Measurements from ENCODE around the gene DYRK1A. TPM values are rescaled to one million over a fixed set of nuclear protein-coding genes. Genes with fewer than 3 reads are reported as not detected.
"Not testable (repeated sequence)": the region's sequence is repeated elsewhere in the genome, so short reads cannot be mapped to it uniquely, and the experiment has no call there.

The DYRK1A gene
- polyA plus RNA-seq, 1 donor from 2014 or later = 4.3 TPM

DNA sequence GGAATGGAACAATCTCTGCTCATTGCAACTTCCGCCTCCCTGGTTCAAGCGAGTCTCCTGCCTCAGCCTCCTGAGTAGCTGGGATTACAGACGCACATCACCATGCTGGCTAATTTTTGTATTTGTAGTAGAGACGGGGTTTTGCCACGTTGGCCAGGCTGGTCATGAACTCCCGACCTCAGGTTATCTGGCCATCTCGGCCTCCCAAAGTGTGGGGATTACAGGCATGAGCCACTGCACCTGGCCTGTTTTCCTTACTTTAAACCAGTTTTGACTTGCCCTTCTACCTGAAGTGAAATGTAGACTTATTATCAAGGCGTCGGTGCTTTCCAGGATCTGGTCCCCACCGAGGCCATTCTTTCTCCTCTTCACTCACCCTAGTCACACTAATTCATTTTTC lies 141.8 kb downstream of the DYRK1A start:
- H3K27ac Mint-ChIP-seq = no peak overlapping the region
- H3K4me3 Mint-ChIP-seq = no peak overlapping the region
- H3K27me3 Mint-ChIP-seq = no peaks in the 10 kb centered on the region
- peaks cover 5 to 16% (median 7%) of the 10 kb centered on the region in 3 donors for H3K4me1 Mint-ChIP-seq
- H3K9me3 Mint-ChIP-seq = no peaks in the 10 kb centered on the region
- peaks cover 9% of the 10 kb centered on the region for H3K36me3 Mint-ChIP-seq

DNA sequence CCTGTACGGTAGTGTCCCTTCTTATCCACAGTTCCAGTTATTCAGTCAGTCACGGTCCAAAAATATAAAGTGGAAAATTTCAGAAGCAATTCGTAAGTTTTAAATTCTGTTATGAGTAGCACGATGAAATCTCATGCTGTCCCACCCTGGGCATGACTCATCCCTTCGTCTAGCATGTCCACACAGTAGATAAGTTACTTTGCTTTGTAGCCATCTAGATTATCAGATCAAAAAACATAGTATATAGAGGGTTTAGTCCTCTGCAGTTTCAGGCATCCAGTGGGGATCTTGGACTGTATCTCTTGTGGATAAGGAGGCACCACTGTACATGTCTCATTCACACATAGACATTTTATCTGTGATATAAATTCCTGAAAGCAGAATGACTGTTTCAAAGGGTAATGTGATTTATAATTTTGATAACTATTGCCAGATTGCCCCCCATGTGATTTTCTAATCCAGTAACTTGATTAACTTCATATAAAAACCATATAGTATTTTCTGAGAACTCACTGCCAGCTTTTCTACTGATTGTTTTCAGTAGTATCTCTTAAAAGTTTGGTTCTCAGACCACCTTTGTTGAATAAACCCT lies 143.3 kb downstream of the DYRK1A start:
- Mint-ChIP-seq H3K27ac (no peak overlapping the region), H3K36me3 (peaks cover 11% of the 10 kb centered on the region), H3K9me3 (no peaks in the 10 kb centered on the region), H3K27me3 (no peaks in the 10 kb centered on the region), H3K4me3 (no peak overlapping the region), H3K4me1 (peaks cover 6 to 16% (median 8%) of the 10 kb centered on the region in 3 donors)

- peaks cover 6 to 16% (median 8%) of the 10 kb centered on the region in 3 donors for H3K4me1 Mint-ChIP-seq
- H3K27ac Mint-ChIP-seq = peak overlapping the region in 2 of 3 donors; percentile 8 to 59
- H3K4me3 Mint-ChIP-seq = peak overlapping the region in 1 of 4 donors; percentile 27
- H3K27me3 Mint-ChIP-seq = no peaks in the 10 kb centered on the region
- H3K9me3 Mint-ChIP-seq = no peaks in the 10 kb centered on the region
- peaks cover 11% of the 10 kb centered on the region for H3K36me3 Mint-ChIP-seq
Measured at GRCh38 chr21:37511848-37512247, 145.3 kb downstream of the DYRK1A start.

- Mint-ChIP-seq H3K4me3 (peak overlapping the region in 1 of 4 donors; percentile 15), H3K9me3 (no peaks in the 10 kb centered on the region), H3K27me3 (no peaks in the 10 kb centered on the region), H3K4me1 (peaks cover 8 to 16% (median 10%) of the 10 kb centered on the region in 3 donors), H3K27ac (peak overlapping the region in 1 of 3 donors; percentile 15), H3K36me3 (peaks cover 11% of the 10 kb centered on the region)
Measured at GRCh38 chr21:37513383-37513782, 146.8 kb downstream of the DYRK1A start.

DNA sequence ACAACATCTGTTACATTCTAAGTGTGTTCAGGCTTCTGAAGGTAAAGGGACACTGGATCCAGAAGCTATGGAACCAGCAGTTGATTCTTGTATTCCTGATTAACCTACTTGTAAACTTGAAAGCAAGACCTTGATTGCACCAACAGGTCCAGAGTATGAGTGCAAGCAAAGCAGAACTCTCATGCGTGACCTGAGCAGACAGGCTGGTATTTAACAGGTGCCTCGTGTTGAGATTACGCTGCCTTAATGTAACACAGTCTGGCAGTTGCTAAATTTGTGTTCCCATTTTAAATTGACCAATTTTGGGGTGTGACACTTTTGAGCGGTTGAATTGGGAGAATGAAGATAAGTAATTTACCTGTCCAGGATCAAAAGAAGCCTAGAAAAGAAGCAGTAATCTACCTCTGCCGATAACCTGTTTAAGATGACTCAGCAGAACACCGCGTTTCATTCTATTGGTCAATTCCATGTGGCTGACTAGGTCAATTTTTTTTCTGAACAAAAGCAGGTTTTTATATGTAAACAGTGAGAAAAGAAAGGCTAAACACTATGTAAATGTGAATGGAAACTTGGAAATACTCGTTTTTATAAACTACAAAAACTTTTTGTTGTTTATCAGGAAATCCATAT lies 147.6 kb downstream of the DYRK1A start:
- H3K27me3 Mint-ChIP-seq = no peaks in the 10 kb centered on the region
- H3K4me1 Mint-ChIP-seq = peaks cover 10 to 16% (median 10%) of the 10 kb centered on the region in 3 donors
- H3K27ac Mint-ChIP-seq = peak overlapping the region in 1 of 3 donors; percentile 46
- H3K36me3 Mint-ChIP-seq = peaks cover 11% of the 10 kb centered on the region
- H3K4me3 Mint-ChIP-seq = peak overlapping the region in 1 of 4 donors; percentile 22
- no peaks in the 10 kb centered on the region for H3K9me3 Mint-ChIP-seq

DNA sequence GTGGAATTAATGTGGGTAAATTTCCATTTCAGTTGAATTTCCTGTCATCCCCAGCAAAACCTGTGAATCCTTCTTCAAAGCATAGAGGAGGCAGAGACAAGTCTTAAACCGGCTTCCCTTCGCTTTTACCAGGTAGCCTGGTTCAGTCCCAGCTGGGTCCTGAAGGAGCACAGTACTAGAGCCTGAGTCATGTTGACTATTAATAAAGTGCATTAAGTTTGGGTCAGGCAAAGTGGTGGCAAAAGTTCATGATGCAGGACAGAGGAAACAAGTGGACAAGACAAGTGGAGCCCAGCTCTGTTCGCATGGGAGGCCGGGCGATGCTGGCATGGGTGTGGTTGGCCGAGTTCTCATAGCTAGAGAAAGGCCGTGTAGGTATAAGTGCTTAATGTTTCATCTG lies 150.4 kb downstream of the DYRK1A start:
- H3K9me3 Mint-ChIP-seq = no peaks in the 10 kb centered on the region
- no peaks in the 10 kb centered on the region for H3K27me3 Mint-ChIP-seq
- peaks cover 2% of the 10 kb centered on the region for H3K36me3 Mint-ChIP-seq
- H3K4me3 Mint-ChIP-seq = no peak overlapping the region
- H3K4me1 Mint-ChIP-seq = peaks cover 0 to 10% (median 5%) of the 10 kb centered on the region in 3 donors
- peak overlapping the region in 2 of 3 donors; percentile 68 to 74 for H3K27ac Mint-ChIP-seq

DNA sequence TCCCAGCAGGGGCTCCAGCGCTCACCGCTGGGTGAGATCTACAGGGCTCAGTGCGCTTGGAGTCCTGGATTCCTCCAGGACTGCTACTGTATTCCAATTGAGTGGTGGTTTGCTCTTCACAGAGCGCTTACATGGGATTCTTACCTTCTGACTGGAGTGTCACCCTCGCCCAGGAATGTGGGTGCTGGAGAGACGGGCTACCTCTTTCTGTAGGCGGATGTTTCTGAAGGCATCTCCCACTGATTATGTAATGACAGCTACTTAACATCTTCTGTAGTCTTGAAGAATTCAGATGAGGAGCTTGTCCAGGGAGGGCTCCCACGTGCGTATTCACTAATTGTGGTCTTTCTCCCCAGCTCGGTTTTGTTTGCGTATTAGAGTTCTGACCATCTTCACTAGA lies 154.2 kb downstream of the DYRK1A start:
- H3K4me1 Mint-ChIP-seq = peaks cover 0 to 4% (median 2%) of the 10 kb centered on the region in 3 donors
- H3K9me3 Mint-ChIP-seq = no peaks in the 10 kb centered on the region
- H3K36me3 Mint-ChIP-seq = no peaks in the 10 kb centered on the region
- no peak overlapping the region for H3K4me3 Mint-ChIP-seq
- H3K27me3 Mint-ChIP-seq = no peaks in the 10 kb centered on the region
- no peak overlapping the region for H3K27ac Mint-ChIP-seq

- Mint-ChIP-seq H3K36me3 (no peaks in the 10 kb centered on the region), H3K27me3 (no peaks in the 10 kb centered on the region), H3K4me3 (no peak overlapping the region), H3K27ac (peak overlapping the region in 1 of 3 donors; percentile 22), H3K9me3 (no peaks in the 10 kb centered on the region), H3K4me1 (peaks cover 0 to 4% (median 2%) of the 10 kb centered on the region in 3 donors)
Measured at GRCh38 chr21:37521658-37522057, 155.1 kb downstream of the DYRK1A start.

DNA sequence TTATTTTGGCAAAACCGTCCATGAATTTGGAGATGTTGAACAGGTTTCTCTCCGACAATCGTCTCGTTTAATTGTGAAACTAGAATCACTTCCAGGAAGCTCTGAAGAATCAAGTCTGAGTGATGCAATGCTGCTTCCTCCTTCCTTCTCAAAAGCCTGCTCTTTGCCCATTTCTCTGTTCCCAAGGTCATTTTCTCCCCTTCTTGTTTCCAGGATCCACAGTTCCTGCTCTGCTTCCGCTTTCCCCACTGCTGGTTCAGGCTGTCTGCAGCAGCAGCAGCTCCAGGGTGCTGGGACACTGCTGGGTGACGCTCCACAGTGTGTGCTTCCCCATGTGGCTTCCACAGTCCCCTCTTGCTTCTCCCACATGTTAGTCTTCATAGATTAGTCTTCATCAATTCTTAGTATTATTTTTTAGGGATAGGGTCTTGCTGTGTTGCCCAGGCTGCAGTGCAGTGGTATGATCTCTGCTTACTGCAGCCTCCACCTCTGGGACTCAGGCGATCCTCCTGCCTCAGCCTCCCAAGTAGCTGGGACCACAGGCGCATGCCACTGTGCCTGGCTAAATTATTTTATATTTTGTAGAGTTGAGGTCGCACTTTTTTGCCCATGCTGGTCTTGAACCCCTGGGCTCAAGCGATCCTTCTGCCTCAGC lies 156.2 kb downstream of the DYRK1A start:
- peak overlapping the region in 2 of 3 donors; percentile 3 to 10 for H3K27ac Mint-ChIP-seq

GRCh38 chr21:37524944-37525343 lies 158.4 kb downstream of the DYRK1A start:
- not testable (repeated sequence) for H3K4me3 Mint-ChIP-seq, H3K36me3 Mint-ChIP-seq, H3K27ac Mint-ChIP-seq

More for the DNA sequence above, 156.2 kb downstream of the DYRK1A start:
- Mint-ChIP-seq H3K4me3 (peak overlapping the region in 1 of 4 donors; percentile 14), H3K36me3 (no peaks in the 10 kb centered on the region), H3K27me3 (no peaks in the 10 kb centered on the region), H3K4me1 (peaks cover 0 to 2% (median 0%) of the 10 kb centered on the region in 3 donors), H3K9me3 (no peaks in the 10 kb centered on the region)

DNA sequence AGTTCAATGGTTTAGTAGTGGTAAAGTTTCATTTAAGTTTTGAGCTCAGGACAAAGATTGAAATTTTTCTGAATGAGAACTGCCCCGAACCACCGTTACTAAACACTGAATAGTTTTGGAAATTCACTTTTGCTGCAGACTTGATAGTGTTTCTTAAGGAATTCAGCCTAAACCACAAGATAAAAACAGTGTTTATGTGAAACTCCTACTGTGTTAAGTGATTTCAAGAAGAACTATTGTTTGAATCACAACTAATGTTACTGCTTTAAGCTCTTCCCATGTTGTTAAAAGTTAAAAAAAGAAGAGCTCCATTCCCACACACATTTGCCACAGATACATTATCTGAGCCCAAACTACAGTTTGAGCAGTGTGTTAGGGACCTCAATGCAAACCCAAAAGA lies 159.2 kb downstream of the DYRK1A start:
- no peak overlapping the region for H3K27ac Mint-ChIP-seq

More at GRCh38 chr21:37524944-37525343, 158.4 kb downstream of the DYRK1A start:
- not testable (repeated sequence) for H3K27me3 Mint-ChIP-seq, H3K4me1 Mint-ChIP-seq, H3K9me3 Mint-ChIP-seq

DNA sequence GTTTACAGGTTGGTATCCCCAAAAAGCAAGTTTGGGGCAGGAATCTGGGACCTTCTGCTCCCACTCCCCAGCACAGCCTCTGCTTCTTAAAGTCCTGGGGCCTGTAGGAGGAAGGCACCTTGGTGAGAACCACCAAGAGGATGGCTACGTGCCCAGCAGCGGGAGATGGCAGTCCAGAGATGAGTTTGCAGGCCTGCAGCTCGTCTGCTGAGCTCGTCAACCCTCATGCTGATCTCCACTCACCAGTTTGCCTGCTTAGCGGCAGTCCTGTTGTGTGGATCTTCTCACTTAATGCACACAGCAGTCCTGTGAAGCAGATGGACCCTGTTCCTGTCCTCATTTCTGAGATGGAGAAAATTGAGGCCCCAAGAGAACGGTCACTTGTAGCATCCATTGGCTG lies 160.5 kb downstream of the DYRK1A start:
- Mint-ChIP-seq H3K9me3 (no peaks in the 10 kb centered on the region), H3K27ac (no peak overlapping the region), H3K36me3 (no peaks in the 10 kb centered on the region), H3K4me3 (no peak overlapping the region), H3K4me1 (no peaks in the 10 kb centered on the region), H3K27me3 (peaks cover 15% of the 10 kb centered on the region)

More for the DNA sequence above, 159.2 kb downstream of the DYRK1A start:
- H3K27me3 Mint-ChIP-seq = peaks cover 11% of the 10 kb centered on the region
- H3K9me3 Mint-ChIP-seq = no peaks in the 10 kb centered on the region
- no peak overlapping the region for H3K4me3 Mint-ChIP-seq
- no peaks in the 10 kb centered on the region for H3K36me3 Mint-ChIP-seq
- H3K4me1 Mint-ChIP-seq = no peaks in the 10 kb centered on the region

DNA sequence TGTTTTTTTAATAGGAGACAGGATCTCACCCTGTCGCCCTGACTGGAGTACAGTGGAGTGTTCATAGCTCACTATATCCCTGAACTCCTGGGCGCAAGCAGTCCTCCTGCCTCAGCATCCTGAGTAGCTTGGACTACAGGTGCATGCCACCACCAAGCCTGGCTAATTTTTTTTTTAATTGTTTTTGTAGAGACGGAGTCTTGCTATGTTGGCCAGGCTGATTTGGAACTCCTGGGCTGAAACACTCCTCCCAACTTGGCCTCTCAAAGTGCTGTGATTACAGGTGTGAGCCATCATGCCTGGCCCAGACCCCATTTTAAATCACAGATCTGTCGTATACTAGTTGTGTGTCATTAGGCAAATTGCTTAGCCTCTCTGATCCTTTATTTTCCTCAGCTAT lies 161.1 kb downstream of the DYRK1A start:
- no peaks in the 10 kb centered on the region for H3K4me1 Mint-ChIP-seq
- H3K9me3 Mint-ChIP-seq = no peaks in the 10 kb centered on the region
- no peak overlapping the region for H3K27ac Mint-ChIP-seq
- no peak overlapping the region for H3K4me3 Mint-ChIP-seq
- H3K27me3 Mint-ChIP-seq = peaks cover 20% of the 10 kb centered on the region
- no peaks in the 10 kb centered on the region for H3K36me3 Mint-ChIP-seq

DNA sequence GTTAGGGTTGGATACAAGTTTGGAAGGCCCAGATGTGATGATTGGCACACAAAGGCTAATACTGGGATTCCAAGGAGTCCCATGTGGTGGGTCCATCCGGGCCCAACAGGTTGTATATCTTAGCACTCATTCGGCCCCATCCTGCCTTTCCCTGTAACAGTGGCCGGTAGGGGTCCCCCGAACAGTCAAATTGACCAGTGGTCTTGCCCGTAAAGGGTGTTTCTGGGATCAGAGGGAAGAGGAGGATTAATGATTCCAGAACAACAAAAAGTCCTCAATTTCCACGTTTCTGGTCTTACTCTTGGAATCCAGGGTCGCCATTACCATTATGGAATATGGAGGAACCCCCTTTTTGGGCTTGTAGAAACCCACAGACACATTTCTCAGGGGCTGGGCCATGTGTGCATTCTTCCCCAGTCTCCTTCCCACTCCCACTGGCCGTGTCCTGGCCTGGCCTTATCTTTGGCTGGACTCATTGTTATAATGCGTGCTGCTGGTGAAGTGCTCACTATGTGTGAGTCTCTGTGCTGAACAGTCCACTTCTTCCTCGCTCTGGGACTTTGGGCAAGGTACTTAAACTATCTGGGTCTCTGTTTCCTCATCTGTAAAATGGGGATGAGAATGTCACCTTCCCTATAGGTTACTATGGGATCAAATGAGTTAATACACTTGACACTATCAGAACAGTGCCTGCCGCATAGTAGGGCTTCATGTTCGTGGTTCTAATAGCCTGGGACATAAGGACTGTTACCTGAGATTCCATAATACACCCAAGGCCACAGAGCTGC lies 161.8 kb downstream of the DYRK1A start:
- Mint-ChIP-seq H3K27me3 (peaks cover 22% of the 10 kb centered on the region), H3K4me1 (no peaks in the 10 kb centered on the region), H3K27ac (no peak overlapping the region), H3K4me3 (peak overlapping the region in 1 of 4 donors; percentile 57), H3K36me3 (no peaks in the 10 kb centered on the region), H3K9me3 (no peaks in the 10 kb centered on the region)

DNA sequence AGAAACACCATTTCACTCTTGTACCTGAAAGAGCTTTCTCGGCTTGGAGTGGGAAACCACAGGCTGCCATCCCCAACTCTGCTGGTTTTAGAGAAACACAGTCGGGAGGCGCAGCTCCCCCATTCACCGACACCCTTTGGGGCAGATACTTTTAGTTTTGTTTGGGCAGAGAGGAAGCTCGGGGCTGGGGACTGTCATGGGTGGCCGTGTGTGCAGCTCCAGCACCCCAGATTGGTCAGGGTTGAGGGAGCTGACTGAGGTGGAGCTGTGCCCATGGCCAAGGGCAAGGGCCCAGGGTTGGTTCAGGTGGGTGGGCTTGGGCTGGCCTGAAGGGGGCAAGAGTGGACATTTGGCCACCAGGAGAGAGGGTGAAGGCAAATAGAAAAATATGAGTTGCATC lies 163.1 kb downstream of the DYRK1A start:
- Mint-ChIP-seq H3K27me3 (peaks cover 29% of the 10 kb centered on the region), H3K27ac (no peak overlapping the region), H3K4me3 (no peak overlapping the region), H3K36me3 (no peaks in the 10 kb centered on the region), H3K4me1 (no peaks in the 10 kb centered on the region), H3K9me3 (no peaks in the 10 kb centered on the region)
